ENCODE data around the gene MARCHF4. TPM values are rescaled to one million over a fixed set of nuclear protein-coding genes. Genes with fewer than 3 reads are reported as not detected.

Gene MARCHF4
- total RNA-seq, 4 donors from 2014 or later, result 0.15 TPM; not detected in 3

DNA sequence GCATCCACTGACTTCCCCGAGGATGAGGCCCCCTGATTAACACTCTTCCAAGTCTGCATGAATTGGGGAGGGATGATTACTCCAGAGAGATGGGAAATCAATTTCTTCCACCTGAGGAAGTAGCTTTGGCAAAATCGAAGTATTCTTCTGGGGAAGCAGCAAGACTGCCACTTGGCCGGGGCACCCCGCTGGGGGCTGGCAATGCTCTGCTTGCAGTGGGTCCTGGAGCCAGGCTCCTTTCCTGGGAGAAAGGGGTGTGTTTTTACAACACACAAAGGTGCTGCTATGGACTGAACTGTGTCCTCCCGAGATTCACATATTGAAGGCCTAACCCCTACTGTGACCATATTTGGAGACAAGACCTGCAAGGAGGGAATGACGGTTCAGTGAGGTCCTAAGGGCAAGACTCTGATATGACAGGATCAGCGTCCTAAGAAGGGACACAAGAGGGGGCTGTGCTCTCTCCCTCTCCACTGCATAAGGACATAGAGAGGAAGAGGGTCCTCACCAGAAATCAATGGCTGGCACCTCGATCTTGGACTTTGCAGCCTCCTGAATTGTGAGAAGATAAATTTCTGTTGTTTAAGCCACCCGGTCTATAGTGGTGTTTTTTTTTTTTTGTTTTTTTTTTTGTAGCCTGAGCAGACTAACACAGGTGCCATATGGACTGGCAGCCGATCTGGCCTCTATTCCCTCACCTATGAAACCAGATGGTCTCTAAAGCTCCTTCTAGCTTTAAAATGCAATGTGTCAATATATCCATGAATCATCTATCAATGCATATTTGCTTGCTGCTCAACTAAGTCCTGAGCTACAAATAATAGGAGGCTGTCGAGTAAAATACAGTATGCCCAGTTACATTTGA is 36.4 kb upstream of the MARCHF4 start:
- Histone ChIP-seq H3K27me3 (no peaks in the 10 kb centered on the region), H3K9me3 (no peaks in the 10 kb centered on the region), H3K4me1 (peaks cover 0 to 4% of the 10 kb centered on the region in 2 donors), H3K36me3 (no peaks in the 10 kb centered on the region), H3K27ac (no peak overlapping the region), H3K4me3 (replicated peaks in 1 of 3) (no peak overlapping the region)
- intact Hi-C loops (cut with DNase I), result loop anchor here (5.0 kb wide), 1 partner anchor 296 kb away; no protein-coding TSS in a partner anchor
- TF ChIP-seq, protein P1, sequence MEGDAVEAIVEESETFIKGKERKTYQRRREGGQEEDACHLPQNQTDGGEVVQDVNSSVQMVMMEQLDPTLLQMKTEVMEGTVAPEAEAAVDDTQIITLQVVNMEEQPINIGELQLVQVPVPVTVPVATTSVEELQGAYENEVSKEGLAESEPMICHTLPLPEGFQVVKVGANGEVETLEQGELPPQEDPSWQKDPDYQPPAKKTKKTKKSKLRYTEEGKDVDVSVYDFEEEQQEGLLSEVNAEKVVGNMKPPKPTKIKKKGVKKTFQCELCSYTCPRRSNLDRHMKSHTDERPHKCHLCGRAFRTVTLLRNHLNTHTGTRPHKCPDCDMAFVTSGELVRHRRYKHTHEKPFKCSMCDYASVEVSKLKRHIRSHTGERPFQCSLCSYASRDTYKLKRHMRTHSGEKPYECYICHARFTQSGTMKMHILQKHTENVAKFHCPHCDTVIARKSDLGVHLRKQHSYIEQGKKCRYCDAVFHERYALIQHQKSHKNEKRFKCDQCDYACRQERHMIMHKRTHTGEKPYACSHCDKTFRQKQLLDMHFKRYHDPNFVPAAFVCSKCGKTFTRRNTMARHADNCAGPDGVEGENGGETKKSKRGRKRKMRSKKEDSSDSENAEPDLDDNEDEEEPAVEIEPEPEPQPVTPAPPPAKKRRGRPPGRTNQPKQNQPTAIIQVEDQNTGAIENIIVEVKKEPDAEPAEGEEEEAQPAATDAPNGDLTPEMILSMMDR (IDR thresholded peaks at IDR 0.05), result no peak
- TF ChIP-seq POLR2A (IDR thresholded peaks at IDR 0.05), result no peak
- no peak for DNase-seq
- WGBS, 2 donors, result 80 to 82% methylated on average over 11 of the region's 11 CpGs

DNA sequence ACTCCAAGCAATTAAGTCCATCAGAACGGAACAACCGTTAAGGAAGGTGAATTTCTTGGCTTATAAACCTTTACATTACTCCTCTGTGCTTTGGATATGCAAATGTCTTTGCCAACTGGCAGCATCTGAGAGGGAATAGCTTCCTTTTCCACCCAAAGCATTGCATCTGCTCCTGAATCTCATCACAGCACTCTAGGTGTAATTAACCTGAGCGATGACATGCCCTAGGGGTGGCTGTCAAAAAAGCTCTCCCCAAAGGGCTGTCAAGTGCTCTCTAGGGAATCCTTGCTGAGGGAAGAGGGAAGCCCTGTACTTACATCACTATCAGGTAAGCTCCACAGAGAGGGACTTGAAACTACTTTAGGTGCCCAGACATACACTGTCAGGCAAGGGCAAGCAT is 34.5 kb upstream of the MARCHF4 start:
- TF ChIP-seq, protein P1 (IDR thresholded peaks at IDR 0.05), result no peak
- no peak for TF ChIP-seq POLR2A (IDR thresholded peaks at IDR 0.05)
- Histone ChIP-seq H3K4me3 (replicated peaks in 1 of 3) (no peak overlapping the region), H3K27me3 (no peaks in the 10 kb centered on the region), H3K9me3 (no peaks in the 10 kb centered on the region), H3K4me1 (no peaks in the 10 kb centered on the region), H3K36me3 (no peaks in the 10 kb centered on the region), H3K27ac (no peak overlapping the region)
- no peak for DNase-seq
- WGBS, 2 donors, result 49 to 73% methylated on average over 3 of the region's 3 CpGs
- intact Hi-C loops (cut with DNase I), result loop anchor here (5.0 kb wide), 1 partner anchor 295 kb away; no protein-coding TSS in a partner anchor

DNA sequence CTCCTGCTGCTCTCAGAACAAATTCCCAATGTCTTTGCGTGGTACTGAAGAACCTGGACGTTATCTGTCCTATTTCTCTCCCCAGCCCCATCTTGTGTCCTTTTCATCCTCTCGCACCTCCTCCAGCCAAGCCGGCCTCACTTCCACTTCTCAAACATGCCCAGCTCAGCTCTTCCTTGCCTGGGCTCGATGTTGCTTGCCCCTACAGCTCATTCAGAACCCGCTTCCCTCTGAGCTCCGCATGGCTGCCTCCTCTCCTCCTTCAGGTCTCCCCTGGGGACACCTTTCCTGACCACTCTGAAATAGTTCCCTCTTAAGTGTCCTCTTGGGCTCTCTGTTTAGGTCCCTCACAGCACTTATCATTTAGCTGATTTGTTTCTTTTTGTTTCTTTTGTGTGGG is 33.3 kb upstream of the MARCHF4 start:
- 32 to 40% methylated on average over 7 of the region's 7 CpGs for WGBS, 2 donors
- Histone ChIP-seq H3K9me3 (no peaks in the 10 kb centered on the region), H3K27me3 (no peaks in the 10 kb centered on the region), H3K36me3 (no peaks in the 10 kb centered on the region), H3K27ac (no peak overlapping the region), H3K4me1 (no peaks in the 10 kb centered on the region), H3K4me3 (replicated peaks in 1 of 3) (no peak overlapping the region)
- intact Hi-C loops (cut with DNase I), result loop anchor here (5.0 kb wide), 1 partner anchor 293 kb away; no protein-coding TSS in a partner anchor
- DNase-seq, result peak; percentile 28 to 50
- TF ChIP-seq, protein P1 (IDR thresholded peaks at IDR 0.05), result no peak
- TF ChIP-seq POLR2A (IDR thresholded peaks at IDR 0.05), result no peak

DNA sequence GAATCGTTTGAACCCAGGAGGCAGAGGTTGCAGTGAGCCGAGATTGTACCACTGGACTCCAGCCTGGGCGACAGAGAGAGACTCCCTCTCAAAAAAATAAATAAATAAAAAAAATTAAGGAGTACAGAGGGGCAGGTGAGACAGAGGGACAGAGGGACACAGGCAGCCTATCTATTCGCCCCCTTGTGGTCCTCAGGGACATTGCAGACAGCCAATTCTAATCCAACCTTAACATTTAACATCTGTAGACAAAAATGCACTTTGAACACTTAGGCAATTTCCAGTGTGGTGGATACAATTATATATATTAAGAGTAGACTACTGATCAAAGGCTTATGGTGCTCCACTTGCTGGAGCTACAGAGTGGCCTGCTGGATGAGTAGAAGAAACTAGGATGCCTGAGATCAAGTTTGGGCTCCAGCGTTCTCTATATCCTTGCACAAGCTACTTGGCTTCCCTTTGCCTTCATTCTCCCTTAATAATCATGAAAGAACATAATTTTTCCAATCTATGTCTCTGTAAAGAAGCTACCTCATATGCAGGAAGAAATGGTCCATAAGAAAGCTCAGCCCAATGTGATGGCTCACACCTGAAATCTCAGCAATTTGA is 31.8 kb upstream of the MARCHF4 start:
- DNase-seq, result peak; percentile 31 to 43
- TF ChIP-seq POLR2A (IDR thresholded peaks at IDR 0.05), result no peak
- TF ChIP-seq, protein P1 (IDR thresholded peaks at IDR 0.05), result peak; percentile 57 to 86 (median 68)
- Histone ChIP-seq H3K4me1 (no peaks in the 10 kb centered on the region), H3K9me3 (no peaks in the 10 kb centered on the region), H3K27ac (no peak overlapping the region), H3K36me3 (no peaks in the 10 kb centered on the region), H3K27me3 (no peaks in the 10 kb centered on the region), H3K4me3 (replicated peaks in 1 of 3) (no peak overlapping the region)
- 68 to 70% methylated on average over 5 of the region's 5 CpGs for WGBS, 2 donors
- intact Hi-C loops (cut with DNase I), result no loop called here

DNA sequence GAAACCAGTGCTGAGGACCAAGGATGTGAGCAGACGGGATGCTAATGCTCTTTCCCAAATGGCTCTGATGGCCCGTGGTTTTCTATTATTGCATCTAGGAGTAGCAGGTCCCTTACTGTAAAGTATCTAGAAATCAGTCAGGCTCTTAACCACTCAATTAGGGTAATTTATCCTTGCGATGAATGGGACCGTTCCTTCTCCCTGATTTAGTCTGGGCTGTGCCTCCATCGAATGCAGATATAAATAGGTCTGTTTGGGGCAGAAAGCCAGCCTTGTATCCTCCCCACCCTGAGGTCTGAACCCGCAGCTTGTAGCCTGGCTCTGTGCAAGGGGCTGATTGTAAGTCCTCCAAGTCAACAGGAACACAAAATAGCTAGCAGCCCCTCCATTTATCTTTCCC is 30.5 kb upstream of the MARCHF4 start:
- H3K27ac ChIP-seq, result no peak overlapping the region
- H3K27me3 ChIP-seq, result no peaks in the 10 kb centered on the region
- TF ChIP-seq POLR2A (IDR thresholded peaks at IDR 0.05), result no peak
- TF ChIP-seq, protein P1 (IDR thresholded peaks at IDR 0.05), result no peak
- no peak for DNase-seq
- H3K36me3 ChIP-seq, result no peaks in the 10 kb centered on the region
- H3K9me3 ChIP-seq, result no peaks in the 10 kb centered on the region
- intact Hi-C loops (cut with DNase I), result no loop called here
- WGBS, 2 donors, result 78 to 87% methylated on average over 6 of the region's 6 CpGs
- no peak overlapping the region for H3K4me3 ChIP-seq (replicated peaks in 1 of 3)
- H3K4me1 ChIP-seq, result no peaks in the 10 kb centered on the region

Measured in thyroid gland (tissue), 4 donors.